NAMALWA (cell line): ENCODE data around the gene CNKSR3.

Source experiments
- DNase-seq: peaks from one replicate; pipeline ENCODE4 v3.0.0-alpha.2; 2015; ENCODE audit warnings: low spot score

Gene CNKSR3

GRCh38 chr6:154502553-154502952, 7.9 kb downstream of the CNKSR3 start:
- DNase-seq: no peak

DNA sequence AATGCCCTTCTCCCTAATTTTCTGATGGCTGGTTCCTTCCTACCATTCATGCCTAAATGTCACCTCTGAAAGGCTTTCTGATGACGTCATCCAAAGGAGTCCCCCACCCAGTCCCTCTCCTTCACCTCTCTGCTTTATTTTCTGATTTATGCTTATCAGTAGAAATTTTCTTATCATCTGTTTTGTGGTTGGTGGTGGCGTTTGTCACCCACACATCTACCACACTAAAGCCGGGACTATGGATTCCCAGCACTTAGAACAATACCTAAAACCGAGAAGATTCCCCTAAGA, 9.0 kb downstream of the CNKSR3 start:
- DNase-seq: no peak

- no peak for DNase-seq
These were observed 9.5 kb downstream of the CNKSR3 start for GRCh38 chr6:154500769-154501577.

GRCh38 chr6:154499855-154500589, 10.5 kb downstream of the CNKSR3 start:
- DNase-seq: no peak

- DNase-seq: no peak
These were observed 12.0 kb downstream of the CNKSR3 start for GRCh38 chr6:154498340-154498934.

GRCh38 chr6:154496793-154497517, 13.5 kb downstream of the CNKSR3 start:
- DNase-seq: no peak

DNA sequence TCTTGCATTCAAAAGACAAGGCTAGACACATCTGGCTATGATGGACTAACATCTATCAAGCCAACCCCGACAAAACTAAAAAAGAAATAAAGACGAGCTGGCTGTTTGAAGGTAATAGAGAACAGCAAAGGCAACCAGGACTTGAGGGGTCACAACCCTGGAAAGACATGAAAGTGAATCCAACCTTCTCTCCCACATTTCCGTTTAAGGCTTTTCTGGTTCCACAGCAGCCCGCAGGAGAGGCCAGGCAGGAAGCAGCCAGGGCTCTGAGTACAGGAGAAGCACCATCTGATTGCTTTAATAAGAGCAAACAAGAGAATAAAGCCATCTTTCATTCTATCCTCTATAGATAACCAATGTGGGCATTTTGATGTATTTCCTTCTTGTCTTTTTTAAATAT, 14.3 kb downstream of the CNKSR3 start:
- no peak for DNase-seq

- DNase-seq: no peak
These were observed 15.7 kb downstream of the CNKSR3 start for GRCh38 chr6:154494592-154495311.

DNA sequence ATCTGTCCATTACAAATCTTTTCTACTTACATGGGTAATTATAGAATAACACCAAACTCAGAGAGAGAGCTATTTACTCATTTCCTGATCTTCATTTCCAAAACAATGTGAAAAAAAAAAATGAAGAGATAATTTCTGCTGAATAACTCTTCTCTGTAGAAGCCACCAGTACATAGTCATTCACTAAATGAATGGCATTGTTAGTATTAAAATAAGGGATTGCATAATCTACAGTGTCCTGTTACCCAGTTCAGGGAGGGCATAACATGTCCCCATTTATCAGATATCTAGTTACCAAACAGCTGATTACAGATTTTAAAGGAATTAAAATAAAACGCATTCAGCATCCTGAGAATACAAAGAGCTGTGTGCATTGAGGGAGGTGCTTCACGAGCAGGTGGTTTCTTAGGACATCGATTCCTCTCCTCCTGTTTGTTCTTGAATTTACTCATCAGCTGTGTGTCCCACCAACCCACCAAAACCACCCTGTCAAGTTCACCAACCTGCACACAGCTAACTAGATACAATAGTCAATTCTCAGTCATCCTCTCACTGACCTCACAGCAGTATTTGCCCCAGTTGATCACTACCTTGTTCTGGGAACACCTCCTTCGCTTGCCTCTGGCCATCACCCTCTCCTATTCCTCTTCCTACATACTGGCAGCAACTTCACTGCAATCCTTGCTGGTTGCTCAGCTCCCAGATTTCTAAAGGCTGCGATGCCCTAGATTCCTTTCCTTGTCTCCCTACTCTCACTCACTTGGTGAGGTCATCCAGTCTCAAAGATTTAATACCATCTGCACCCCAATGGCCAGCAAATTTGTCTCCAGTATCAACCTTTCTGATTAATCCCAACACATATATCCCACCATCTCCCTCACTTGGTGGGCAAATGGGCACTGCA, 18.7 kb downstream of the CNKSR3 start:
- no peak for DNase-seq

GRCh38 chr6:154489822-154490221, 20.7 kb downstream of the CNKSR3 start:
- DNase-seq: no peak

- DNase-seq: no peak
These were observed 21.6 kb downstream of the CNKSR3 start for GRCh38 chr6:154488802-154489437.

DNA sequence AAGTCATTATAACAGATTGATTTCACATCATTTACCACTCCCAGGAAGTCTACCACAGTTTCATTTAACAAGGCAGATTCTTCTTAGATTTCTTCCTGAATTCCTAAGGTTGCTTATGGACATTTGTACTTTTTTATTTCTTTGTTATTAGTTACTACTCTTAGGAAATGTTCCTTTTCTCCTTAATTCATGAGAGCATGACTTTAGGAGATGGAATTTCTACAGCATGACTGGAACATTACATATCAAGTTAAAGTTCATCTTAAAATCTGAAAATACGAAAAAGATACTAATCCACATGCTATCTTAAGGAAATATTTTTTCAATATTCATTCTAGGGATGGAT, 22.3 kb downstream of the CNKSR3 start:
- DNase-seq: no peak

DNA sequence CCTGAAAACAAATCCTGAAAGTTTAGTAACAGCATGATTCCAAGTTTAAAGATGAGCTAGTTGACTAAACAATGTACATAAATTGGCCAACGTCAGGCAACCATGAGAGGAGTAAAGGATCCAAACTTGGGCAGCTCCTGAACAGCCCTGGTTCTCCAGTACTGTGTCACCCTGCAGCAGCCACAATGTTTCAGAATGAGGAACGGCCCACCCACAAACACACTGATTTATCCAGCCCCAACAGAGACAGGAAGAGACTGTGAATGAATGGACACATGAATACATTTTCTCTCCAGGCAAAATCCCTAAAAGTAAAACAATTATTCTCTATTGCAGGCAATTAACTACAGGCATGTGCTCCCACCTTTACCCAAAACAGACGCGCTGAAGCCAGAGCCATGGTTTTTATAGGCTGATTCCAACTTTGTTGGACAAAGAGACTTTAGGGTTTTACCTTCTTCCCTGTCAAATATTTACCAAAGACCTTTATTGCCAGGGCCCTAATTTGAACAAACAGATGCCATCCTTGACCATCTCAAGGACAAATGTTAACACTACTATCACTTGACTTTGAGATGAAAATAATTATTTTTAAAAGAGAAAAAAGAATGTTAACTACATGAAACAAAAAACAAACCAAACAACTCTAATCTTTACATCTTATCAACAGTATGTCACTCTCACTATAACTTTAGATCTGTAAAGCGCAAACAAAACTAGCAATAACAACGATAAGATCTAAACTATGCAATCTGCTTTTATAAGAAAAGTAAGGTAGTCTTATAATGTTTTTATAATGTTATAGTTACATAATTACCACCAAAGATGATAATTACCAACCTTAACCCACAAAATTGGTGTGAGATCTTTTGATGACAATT, 22.9 kb downstream of the CNKSR3 start:
- DNase-seq: no peak

GRCh38 chr6:154485815-154486214, 24.7 kb downstream of the CNKSR3 start:
- DNase-seq: no peak

- no peak for DNase-seq
These were observed 25.5 kb downstream of the CNKSR3 start for GRCh38 chr6:154484942-154485341.

- DNase-seq: no peak
These were observed 27.6 kb downstream of the CNKSR3 start for GRCh38 chr6:154482858-154483257.

GRCh38 chr6:154481521-154482013, 28.9 kb downstream of the CNKSR3 start:
- DNase-seq: no peak

- DNase-seq: no peak
These were observed 30.5 kb downstream of the CNKSR3 start for GRCh38 chr6:154479771-154480639.
